HG02970 (cell line): ENCODE measurements around the gene PPP1R13B.

Experiments used
- ATAC-seq: cut with Tn5 transposase; IDR thresholded peaks from one replicate; pipeline ENCODE4 v1.9.1; 2021; ENCODE audit warnings: mild to moderate bottlenecking, moderate library complexity, moderate number of reproducible peaks; ENCODE audit not compliant: unreplicated experiment, low FRiP score

The PPP1R13B gene

GRCh38 chr14:103718572-103718971 is 128.8 kb downstream of the PPP1R13B start:
- no peak for ATAC-seq

GRCh38 chr14:103716899-103717411 is 130.4 kb downstream of the PPP1R13B start:
- ATAC-seq, result no peak

- ATAC-seq, result no peak
Observed at GRCh38 chr14:103716091-103716801, 131.1 kb downstream of the PPP1R13B start.

GRCh38 chr14:103715052-103716000 is 132.0 kb downstream of the PPP1R13B start, which contains the start of the genes XRCC3 and ZFYVE21:
Gene XRCC3, minus strand, starts transcription at chr14:103715451. Its CDS starts 4,364 bp downstream, at chr14:103711087.
Gene ZFYVE21, plus strand, starts transcription at chr14:103715810. Its CDS starts 32 bp downstream, at chr14:103715842.
- ATAC-seq, result peak; percentile 96

- ATAC-seq, result no peak
Observed at GRCh38 chr14:103714063-103714724, 133.2 kb downstream of the PPP1R13B start.

GRCh38 chr14:103713304-103714062 is 133.9 kb downstream of the PPP1R13B start:
- no peak for ATAC-seq

- no peak for ATAC-seq
Observed at GRCh38 chr14:103712633-103713247, 134.6 kb downstream of the PPP1R13B start.

- ATAC-seq, result no peak
Observed at GRCh38 chr14:103711516-103712431, 135.6 kb downstream of the PPP1R13B start.

- ATAC-seq, result no peak
Observed at GRCh38 chr14:103710771-103711377, 136.5 kb downstream of the PPP1R13B start.

- ATAC-seq, result no peak
Observed at GRCh38 chr14:103709814-103710213, 137.6 kb downstream of the PPP1R13B start.

- ATAC-seq, result no peak
Observed at GRCh38 chr14:103708750-103709187, 138.6 kb downstream of the PPP1R13B start.

GRCh38 chr14:103707329-103708263 is 139.8 kb downstream of the PPP1R13B start:
- ATAC-seq, result no peak

- ATAC-seq, result no peak
Observed at GRCh38 chr14:103706551-103707328, 140.6 kb downstream of the PPP1R13B start.

GRCh38 chr14:103705504-103706284 is 141.7 kb downstream of the PPP1R13B start:
- no peak for ATAC-seq

GRCh38 chr14:103705118-103705503 is 142.3 kb downstream of the PPP1R13B start:
- ATAC-seq, result no peak
